Measurements from ENCODE around the gene COX19. TPM values are rescaled to one million over a fixed set of nuclear protein-coding genes. Genes with fewer than 3 reads are reported as not detected.

COX19 gene
- total RNA-seq, 1 experiment from 2014 or later, result 37.4 TPM

- H3K27me3 Mint-ChIP-seq (ENCODE audit: unreplicated experiment), result no peaks in the 10 kb centered on the region
These were observed 3.2 kb upstream of the COX19 start for GRCh38 chr7:978416-979091.

GRCh38 chr7:978049-978346 lies 2.6 kb upstream of the COX19 start:
- DNase-seq, result no peak
- CTCF ChIA-PET, result interaction anchor here (0.6 to 2.5 kb wide), 9 partner anchors 10 to 234 kb away, joined by 3 to 21 read pairs (median 6); no protein-coding TSS in a partner anchor
- Mint-ChIP-seq H3K9me3 (ENCODE audit: low read depth, unreplicated experiment) (no peaks in the 10 kb centered on the region), H3K4me1 (ENCODE audit: low read depth, unreplicated experiment) (peaks cover 26% of the 10 kb centered on the region), H3K27me3 (ENCODE audit: unreplicated experiment) (no peaks in the 10 kb centered on the region), H3K4me3 (ENCODE audit: low read depth, unreplicated experiment) (peak overlapping the region; percentile 93), H3K27ac (ENCODE audit: unreplicated experiment) (peak overlapping the region; percentile 80), H3K36me3 (ENCODE audit: insufficient read depth, unreplicated experiment) (peaks cover 51% of the 10 kb centered on the region)
- no peak for TF ChIP-seq CTCF (IDR thresholded peaks at IDR 0.05; ENCODE audit: unreplicated experiment)
- no TSS peak for BruUV-seq (replicated peaks)
- intact Hi-C loops (cut with micrococcal nuclease; ENCODE audit: unreplicated experiment), result no loop called here

More at GRCh38 chr7:978416-979091, 3.2 kb upstream of the COX19 start:
- H3K4me1 Mint-ChIP-seq (ENCODE audit: low read depth, unreplicated experiment), result peaks cover 26% of the 10 kb centered on the region
- no peak for DNase-seq
- TF ChIP-seq CTCF (IDR thresholded peaks at IDR 0.05; ENCODE audit: unreplicated experiment), result no peak
- H3K27ac Mint-ChIP-seq (ENCODE audit: unreplicated experiment), result peak overlapping the region; percentile 80
- intact Hi-C loops (cut with micrococcal nuclease; ENCODE audit: unreplicated experiment), result no loop called here
- CTCF ChIA-PET, result interaction anchor here (1.0 to 2.5 kb wide), 7 partner anchors 10 to 198 kb away, joined by 4 to 21 read pairs (median 7); no protein-coding TSS in a partner anchor
- H3K36me3 Mint-ChIP-seq (ENCODE audit: insufficient read depth, unreplicated experiment), result peaks cover 46% of the 10 kb centered on the region
- peak overlapping the region; percentile 93 for H3K4me3 Mint-ChIP-seq (ENCODE audit: low read depth, unreplicated experiment)
- no peaks in the 10 kb centered on the region for H3K9me3 Mint-ChIP-seq (ENCODE audit: low read depth, unreplicated experiment)
- BruUV-seq (replicated peaks), result no TSS peak

GRCh38 chr7:977326-978048 lies 2.1 kb upstream of the COX19 start:
- Mint-ChIP-seq H3K9me3 (ENCODE audit: low read depth, unreplicated experiment) (no peaks in the 10 kb centered on the region), H3K36me3 (ENCODE audit: insufficient read depth, unreplicated experiment) (peaks cover 56% of the 10 kb centered on the region), H3K27me3 (ENCODE audit: unreplicated experiment) (no peaks in the 10 kb centered on the region), H3K27ac (ENCODE audit: unreplicated experiment) (peak overlapping the region; percentile 80), H3K4me3 (ENCODE audit: low read depth, unreplicated experiment) (peak overlapping the region; percentile 93), H3K4me1 (ENCODE audit: low read depth, unreplicated experiment) (peaks cover 29% of the 10 kb centered on the region)
- intact Hi-C loops (cut with micrococcal nuclease; ENCODE audit: unreplicated experiment), result no loop called here
- BruUV-seq (replicated peaks), result no TSS peak
- CTCF ChIA-PET, result interaction anchor here (0.5 to 2.5 kb wide), 13 partner anchors 11 to 234 kb away, joined by 3 to 21 read pairs (median 4); no protein-coding TSS in a partner anchor
- no peak for TF ChIP-seq CTCF (IDR thresholded peaks at IDR 0.05; ENCODE audit: unreplicated experiment)
- peak; percentile 91 for DNase-seq

GRCh38 chr7:976901-977325 lies 1.6 kb upstream of the COX19 start:
- CTCF ChIA-PET, result interaction anchor here (0.8 to 2.5 kb wide), 7 partner anchors 12 to 200 kb away, joined by 3 to 21 read pairs (median 6); no protein-coding TSS in a partner anchor
- BruUV-seq (replicated peaks), result no TSS peak
- intact Hi-C loops (cut with micrococcal nuclease; ENCODE audit: unreplicated experiment), result no loop called here

More at GRCh38 chr7:976901-977325, 1.6 kb upstream of the COX19 start:
- no peak for DNase-seq
- Mint-ChIP-seq H3K9me3 (ENCODE audit: low read depth, unreplicated experiment) (no peaks in the 10 kb centered on the region), H3K27ac (ENCODE audit: unreplicated experiment) (peak overlapping the region; percentile 80), H3K4me1 (ENCODE audit: low read depth, unreplicated experiment) (peaks cover 35% of the 10 kb centered on the region), H3K4me3 (ENCODE audit: low read depth, unreplicated experiment) (peak overlapping the region; percentile 93), H3K36me3 (ENCODE audit: insufficient read depth, unreplicated experiment) (peaks cover 62% of the 10 kb centered on the region), H3K27me3 (ENCODE audit: unreplicated experiment) (no peaks in the 10 kb centered on the region)
- no peak for TF ChIP-seq CTCF (IDR thresholded peaks at IDR 0.05; ENCODE audit: unreplicated experiment)
